ENCODE data around the gene SRC. TPM values are rescaled to one million over a fixed set of nuclear protein-coding genes. Genes with fewer than 3 reads are reported as not detected.

The SRC gene
- total RNA-seq, 2 donors from 2014 or later = 75.6 to 109 TPM

DNA sequence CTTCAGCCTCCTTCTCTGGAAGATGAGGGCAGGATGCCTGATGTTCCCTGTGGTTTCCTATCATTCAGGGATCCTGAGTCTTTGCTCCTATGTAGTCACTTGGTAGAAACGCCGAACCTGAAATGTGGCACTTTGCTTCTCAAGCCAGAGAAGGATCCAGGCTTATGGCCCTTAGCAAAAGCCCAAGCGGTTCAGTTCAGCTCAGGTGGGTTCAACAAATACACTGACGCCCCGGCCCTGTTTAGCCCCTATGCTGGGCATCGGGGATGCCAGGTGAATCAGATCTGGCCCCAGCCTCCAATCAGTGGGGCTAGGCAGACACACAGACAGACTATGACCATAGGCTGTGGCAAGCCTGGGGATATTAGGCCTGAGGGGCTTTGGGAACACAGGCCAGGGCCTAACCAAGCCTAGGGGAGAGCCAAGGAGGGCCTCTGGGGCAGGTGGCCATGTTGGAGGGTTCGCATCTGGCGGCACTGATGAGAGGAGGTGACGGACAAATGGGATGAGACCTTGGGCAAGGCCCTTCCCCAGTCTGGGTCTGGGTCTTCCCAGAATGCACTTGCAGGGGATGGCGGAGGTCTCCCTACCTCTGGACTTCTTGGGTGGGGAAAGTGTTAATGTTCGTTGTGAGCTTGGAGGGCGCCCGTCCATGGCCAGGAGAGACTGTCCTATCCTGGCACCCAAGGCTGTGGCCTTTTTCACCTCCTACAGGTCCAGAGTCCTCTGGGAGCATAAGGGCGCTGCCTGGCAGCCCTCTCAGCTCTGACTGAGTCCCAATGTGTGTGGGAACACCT lies 17.6 kb upstream of the SRC start:
- TF ChIP-seq, protein P1, sequence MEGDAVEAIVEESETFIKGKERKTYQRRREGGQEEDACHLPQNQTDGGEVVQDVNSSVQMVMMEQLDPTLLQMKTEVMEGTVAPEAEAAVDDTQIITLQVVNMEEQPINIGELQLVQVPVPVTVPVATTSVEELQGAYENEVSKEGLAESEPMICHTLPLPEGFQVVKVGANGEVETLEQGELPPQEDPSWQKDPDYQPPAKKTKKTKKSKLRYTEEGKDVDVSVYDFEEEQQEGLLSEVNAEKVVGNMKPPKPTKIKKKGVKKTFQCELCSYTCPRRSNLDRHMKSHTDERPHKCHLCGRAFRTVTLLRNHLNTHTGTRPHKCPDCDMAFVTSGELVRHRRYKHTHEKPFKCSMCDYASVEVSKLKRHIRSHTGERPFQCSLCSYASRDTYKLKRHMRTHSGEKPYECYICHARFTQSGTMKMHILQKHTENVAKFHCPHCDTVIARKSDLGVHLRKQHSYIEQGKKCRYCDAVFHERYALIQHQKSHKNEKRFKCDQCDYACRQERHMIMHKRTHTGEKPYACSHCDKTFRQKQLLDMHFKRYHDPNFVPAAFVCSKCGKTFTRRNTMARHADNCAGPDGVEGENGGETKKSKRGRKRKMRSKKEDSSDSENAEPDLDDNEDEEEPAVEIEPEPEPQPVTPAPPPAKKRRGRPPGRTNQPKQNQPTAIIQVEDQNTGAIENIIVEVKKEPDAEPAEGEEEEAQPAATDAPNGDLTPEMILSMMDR (conservative IDR thresholded peaks at IDR 0.05) = no peak
- 96 to 98% methylated on average over 10 to 14 of the region's 14 CpGs for WGBS, 2 experiments (ENCODE audit: insufficient coverage in 1 of 2, insufficient read length in 1 of 2)
- no peaks in the 10 kb centered on the region for H3K9me3 Mint-ChIP-seq

GRCh38 chr20:37329481-37330165 lies 16.3 kb upstream of the SRC start:
- 89 to 93% methylated on average over 2 to 6 of the region's 6 CpGs for WGBS, 2 experiments (ENCODE audit: insufficient coverage in 1 of 2, insufficient read length in 1 of 2)
- H3K36me3 Mint-ChIP-seq (ENCODE audit: low read depth) = no peaks in the 10 kb centered on the region
- Histone ChIP-seq H3K27me3 (ENCODE audit: control insufficient read depth, insufficient read depth, low read length, poor library complexity, severe bottlenecking) (no peaks in the 10 kb centered on the region), H3K9ac (ENCODE audit: extremely low read depth, low read length, poor library complexity, severe bottlenecking) (no peak overlapping the region), H3K36me3 (ENCODE audit: control insufficient read depth, insufficient read depth, low read length) (no peaks in the 10 kb centered on the region), H3K9me3 (ENCODE audit: control insufficient read depth, low read length) (no peaks in the 10 kb centered on the region), H3K4me3 (ENCODE audit: low read length) (no peak overlapping the region), H3K4me1 (ENCODE audit: control insufficient read depth, insufficient read depth, low read length) (peaks cover 4% of the 10 kb centered on the region), H3K27ac (ENCODE audit: low read depth, low read length) (no peak overlapping the region)
- no peak for DNase-seq
- no peaks in the 10 kb centered on the region for H3K9me3 Mint-ChIP-seq
- no peak overlapping the region for H3K4me3 Mint-ChIP-seq
- no peaks in the 10 kb centered on the region for H3K27me3 Mint-ChIP-seq (ENCODE audit: insufficient read depth)
- no peak overlapping the region for H3K27ac Mint-ChIP-seq
- H3K4me1 Mint-ChIP-seq = peaks cover 5% of the 10 kb centered on the region
- TF ChIP-seq, protein P1 (conservative IDR thresholded peaks at IDR 0.05) = no peak

More for the DNA sequence above, 17.6 kb upstream of the SRC start:
- Mint-ChIP-seq H3K27me3 (ENCODE audit: insufficient read depth) (no peaks in the 10 kb centered on the region), H3K4me1 (peaks cover 5% of the 10 kb centered on the region), H3K4me3 (no peak overlapping the region), H3K27ac (peak overlapping the region; percentile 33), H3K36me3 (ENCODE audit: low read depth) (no peaks in the 10 kb centered on the region)
- Histone ChIP-seq H3K27me3 (ENCODE audit: control insufficient read depth, insufficient read depth, low read length, poor library complexity, severe bottlenecking) (no peaks in the 10 kb centered on the region), H3K4me1 (ENCODE audit: control insufficient read depth, insufficient read depth, low read length) (peaks cover 4% of the 10 kb centered on the region), H3K27ac (ENCODE audit: low read depth, low read length) (no peak overlapping the region), H3K36me3 (ENCODE audit: control insufficient read depth, insufficient read depth, low read length) (no peaks in the 10 kb centered on the region), H3K4me3 (ENCODE audit: low read length) (no peak overlapping the region), H3K9ac (ENCODE audit: extremely low read depth, low read length, poor library complexity, severe bottlenecking) (no peak overlapping the region), H3K9me3 (ENCODE audit: control insufficient read depth, low read length) (no peaks in the 10 kb centered on the region)
- DNase-seq = no peak

DNA sequence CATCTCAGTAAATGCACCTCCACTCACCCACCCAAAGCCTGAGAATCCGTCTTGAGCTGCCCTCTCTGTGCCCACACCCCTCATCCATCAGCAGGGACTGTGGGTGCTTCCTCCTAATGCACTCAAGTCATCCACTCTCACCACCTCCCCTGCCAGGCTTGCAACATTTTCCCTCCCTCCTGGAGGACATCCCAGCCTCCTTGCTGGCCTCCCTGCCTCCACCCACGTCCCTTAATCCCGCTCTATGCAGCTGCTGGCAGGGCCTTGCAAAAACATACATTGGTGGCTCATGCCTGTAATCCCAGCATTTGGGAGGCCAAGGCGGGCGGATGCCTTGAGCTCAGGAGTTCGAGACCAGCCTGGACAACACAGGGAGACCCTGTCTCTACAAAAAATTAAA lies 15.6 kb upstream of the SRC start:
- TF ChIP-seq, protein P1 (conservative IDR thresholded peaks at IDR 0.05) = no peak
- WGBS, 2 experiments (ENCODE audit: insufficient coverage in 1 of 2, insufficient read length in 1 of 2) = 96 to 98% methylated on average over 6 of the region's 6 CpGs
- DNase-seq = no peak

More for the DNA sequence above, 15.6 kb upstream of the SRC start:
- Histone ChIP-seq H3K4me3 (ENCODE audit: low read length) (no peak overlapping the region), H3K27ac (ENCODE audit: low read depth, low read length) (no peak overlapping the region), H3K27me3 (ENCODE audit: control insufficient read depth, insufficient read depth, low read length, poor library complexity, severe bottlenecking) (no peaks in the 10 kb centered on the region), H3K36me3 (ENCODE audit: control insufficient read depth, insufficient read depth, low read length) (no peaks in the 10 kb centered on the region), H3K9me3 (ENCODE audit: control insufficient read depth, low read length) (no peaks in the 10 kb centered on the region), H3K9ac (ENCODE audit: extremely low read depth, low read length, poor library complexity, severe bottlenecking) (no peak overlapping the region), H3K4me1 (ENCODE audit: control insufficient read depth, insufficient read depth, low read length) (peaks cover 4% of the 10 kb centered on the region)
- no peaks in the 10 kb centered on the region for H3K27me3 Mint-ChIP-seq (ENCODE audit: insufficient read depth)
- H3K9me3 Mint-ChIP-seq = no peaks in the 10 kb centered on the region
- no peak overlapping the region for H3K27ac Mint-ChIP-seq
- H3K36me3 Mint-ChIP-seq (ENCODE audit: low read depth) = no peaks in the 10 kb centered on the region
- H3K4me1 Mint-ChIP-seq = peaks cover 5% of the 10 kb centered on the region
- H3K4me3 Mint-ChIP-seq = no peak overlapping the region
